Measurements from ENCODE around the gene GRIK5. TPM values are rescaled to one million over a fixed set of nuclear protein-coding genes. Genes with fewer than 3 reads are reported as not detected.
A peak's percentile ranks its signal among the peaks of the same experiment; 100 is the strongest.

Gene GRIK5
- total and polyA plus RNA-seq, 4 donors = 0.09 to 0.42 (median 0.17) TPM; not detected in 1

DNA sequence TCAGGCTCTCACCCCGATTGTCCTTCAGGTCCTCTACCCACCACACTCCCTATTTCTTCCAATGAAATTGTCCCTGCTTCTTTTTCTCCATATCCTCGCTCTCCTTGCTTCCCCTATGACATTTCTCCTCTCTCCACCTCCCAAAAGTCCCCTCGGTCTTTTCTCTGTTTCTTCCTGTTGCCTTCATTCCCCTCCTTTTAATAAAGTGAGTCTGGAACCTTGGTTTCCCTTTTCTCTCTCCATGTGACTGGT lies 5.3 kb upstream of the GRIK5 start:
- peak overlapping the region; percentile 54 to 94 (median 77) for H3K4me3 ChIP-seq (ENCODE audit: low read depth in 1 of 3, low read length in 3 of 3)
- peak overlapping the region; percentile 93 to 98 for H3K9ac ChIP-seq (ENCODE audit: low read depth in 1 of 2, low read length in 2 of 2)
- 12% methylated on average over 3 of the region's 3 CpGs for WGBS
- peak overlapping the region; percentile 97 to 98 for H3K27ac ChIP-seq (ENCODE audit: low read depth in 1 of 2, low read length in 2 of 2)
- H3K9me3 ChIP-seq (ENCODE audit: control insufficient read depth in 4 of 4, low read length in 3 of 4) = no peaks in the 10 kb centered on the region
- peaks cover 5 to 19% (median 16%) of the 10 kb centered on the region in 4 donors for H3K36me3 ChIP-seq (ENCODE audit: control insufficient read depth in 4 of 4, insufficient read depth in 3 of 4, low read depth in 1 of 4, low read length in 3 of 4)
- H3K27me3 ChIP-seq (ENCODE audit: control insufficient read depth in 4 of 4, insufficient read depth in 4 of 4, low read length in 3 of 4) = no peaks in the 10 kb centered on the region
- H3K4me1 ChIP-seq (ENCODE audit: control insufficient read depth in 4 of 4, insufficient read depth in 4 of 4, low read length in 3 of 4) = peaks cover 6 to 21% (median 14%) of the 10 kb centered on the region in 4 donors
- TF ChIP-seq FOXA1 (IDR thresholded peaks at IDR 0.05) (no peak), SP1 (IDR thresholded peaks at IDR 0.05) (no peak), RXRA (IDR thresholded peaks at IDR 0.05) (no peak), YY1 (IDR thresholded peaks at IDR 0.05) (no peak), MAX (IDR thresholded peaks at IDR 0.05) (no peak)
- TF ChIP-seq, protein P1, sequence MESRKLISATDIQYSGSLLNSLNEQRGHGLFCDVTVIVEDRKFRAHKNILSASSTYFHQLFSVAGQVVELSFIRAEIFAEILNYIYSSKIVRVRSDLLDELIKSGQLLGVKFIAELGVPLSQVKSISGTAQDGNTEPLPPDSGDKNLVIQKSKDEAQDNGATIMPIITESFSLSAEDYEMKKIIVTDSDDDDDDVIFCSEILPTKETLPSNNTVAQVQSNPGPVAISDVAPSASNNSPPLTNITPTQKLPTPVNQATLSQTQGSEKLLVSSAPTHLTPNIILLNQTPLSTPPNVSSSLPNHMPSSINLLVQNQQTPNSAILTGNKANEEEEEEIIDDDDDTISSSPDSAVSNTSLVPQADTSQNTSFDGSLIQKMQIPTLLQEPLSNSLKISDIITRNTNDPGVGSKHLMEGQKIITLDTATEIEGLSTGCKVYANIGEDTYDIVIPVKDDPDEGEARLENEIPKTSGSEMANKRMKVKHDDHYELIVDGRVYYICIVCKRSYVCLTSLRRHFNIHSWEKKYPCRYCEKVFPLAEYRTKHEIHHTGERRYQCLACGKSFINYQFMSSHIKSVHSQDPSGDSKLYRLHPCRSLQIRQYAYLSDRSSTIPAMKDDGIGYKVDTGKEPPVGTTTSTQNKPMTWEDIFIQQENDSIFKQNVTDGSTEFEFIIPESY (IDR thresholded peaks at IDR 0.05) = no peak
- no peak for DNase-seq (ENCODE audit: low spot score)

DNA sequence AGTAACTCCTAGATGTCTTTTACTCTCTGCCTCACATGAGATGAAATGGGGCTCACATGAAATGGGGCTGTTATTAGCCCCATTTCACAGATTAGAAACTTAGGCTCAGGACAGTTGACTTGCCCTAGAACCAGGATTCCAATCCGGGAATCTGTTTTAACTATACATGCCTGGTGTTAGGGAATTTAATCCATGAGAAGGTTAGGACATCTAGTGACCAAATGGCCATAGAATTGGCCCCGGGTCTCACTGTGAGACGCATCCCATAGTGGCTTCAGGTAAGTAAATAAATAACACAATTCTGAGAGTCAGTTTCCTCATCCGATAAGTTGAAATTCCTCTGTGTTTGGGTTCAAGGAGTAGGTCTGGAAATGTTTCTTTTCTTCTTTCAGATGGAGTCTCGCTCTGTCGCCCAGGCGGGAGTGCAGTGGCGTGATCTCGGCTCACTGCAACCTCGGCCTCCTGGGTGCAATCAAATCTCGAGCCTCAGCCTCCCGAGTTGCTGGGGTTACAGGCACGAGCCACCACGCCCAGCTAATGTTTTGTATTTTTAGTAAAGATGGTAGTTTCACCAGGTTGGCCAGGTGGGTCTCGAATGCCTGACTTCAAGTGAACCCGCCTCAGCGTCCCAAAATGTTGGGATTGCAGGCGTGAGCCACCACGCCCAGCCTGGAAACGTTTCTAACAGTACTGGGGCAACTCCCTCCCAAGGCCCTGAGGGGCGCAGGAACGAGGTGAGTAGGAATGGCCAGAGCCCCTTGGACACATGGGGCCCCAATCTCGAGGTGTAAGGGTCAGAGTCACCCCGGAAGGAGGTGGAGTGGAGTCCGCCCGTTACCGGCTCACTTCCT lies 4.7 kb upstream of the GRIK5 start:
- no peaks in the 10 kb centered on the region for H3K27me3 ChIP-seq (ENCODE audit: control insufficient read depth in 4 of 4, insufficient read depth in 4 of 4, low read length in 3 of 4)
- peak; percentile 58 for DNase-seq (ENCODE audit: low spot score)
- TF ChIP-seq REST (IDR thresholded peaks at IDR 0.05) (no peak), SP1 (IDR thresholded peaks at IDR 0.05) (no peak), FOXA2 (IDR thresholded peaks at IDR 0.05) (no peak), GABPA (IDR thresholded peaks at IDR 0.05 in 1 of 2, conservative IDR thresholded peaks at IDR 0.05 in 1 of 2) (no peak), TAF1 (conservative IDR thresholded peaks at IDR 0.05) (no peak), JUND (IDR thresholded peaks at IDR 0.05) (no peak), FOXA1 (IDR thresholded peaks at IDR 0.05) (no peak), HNF4A (conservative IDR thresholded peaks at IDR 0.05) (no peak)
- TF ChIP-seq, protein P1 (IDR thresholded peaks at IDR 0.05) = no peak
- H3K4me3 ChIP-seq (ENCODE audit: low read depth in 1 of 3, low read length in 3 of 3) = peak overlapping the region; percentile 54 to 94 (median 77)
- no peaks in the 10 kb centered on the region for H3K9me3 ChIP-seq (ENCODE audit: control insufficient read depth in 4 of 4, low read length in 3 of 4)
- H3K27ac ChIP-seq (ENCODE audit: low read depth in 1 of 2, low read length in 2 of 2) = peak overlapping the region; percentile 97 to 98
- WGBS = 72% methylated on average over 27 of the region's 27 CpGs
- peaks cover 5 to 14% (median 11%) of the 10 kb centered on the region in 4 donors for H3K36me3 ChIP-seq (ENCODE audit: control insufficient read depth in 4 of 4, insufficient read depth in 3 of 4, low read depth in 1 of 4, low read length in 3 of 4)
- peak overlapping the region; percentile 93 to 98 for H3K9ac ChIP-seq (ENCODE audit: low read depth in 1 of 2, low read length in 2 of 2)
- H3K4me1 ChIP-seq (ENCODE audit: control insufficient read depth in 4 of 4, insufficient read depth in 4 of 4, low read length in 3 of 4) = peaks cover 6 to 21% (median 14%) of the 10 kb centered on the region in 4 donors

Measured in liver (tissue), 9 donors.